Stimulated activated CD4-positive, alpha-beta T cell treated with anti-CD3 and anti-CD28 coated beads, TNF-alpha, amount 100 ng/mL, for 48 hours (primary cell): Measurements from ENCODE around the gene GLRX.

ENCODE experiments used
- DNase-seq, 3 donors: peaks; one replicate each; pipeline ENCODE4 v3.0.0-alpha.2; 2020; ENCODE audit warnings: low read depth in 3 of 3

Gene GLRX

DNA sequence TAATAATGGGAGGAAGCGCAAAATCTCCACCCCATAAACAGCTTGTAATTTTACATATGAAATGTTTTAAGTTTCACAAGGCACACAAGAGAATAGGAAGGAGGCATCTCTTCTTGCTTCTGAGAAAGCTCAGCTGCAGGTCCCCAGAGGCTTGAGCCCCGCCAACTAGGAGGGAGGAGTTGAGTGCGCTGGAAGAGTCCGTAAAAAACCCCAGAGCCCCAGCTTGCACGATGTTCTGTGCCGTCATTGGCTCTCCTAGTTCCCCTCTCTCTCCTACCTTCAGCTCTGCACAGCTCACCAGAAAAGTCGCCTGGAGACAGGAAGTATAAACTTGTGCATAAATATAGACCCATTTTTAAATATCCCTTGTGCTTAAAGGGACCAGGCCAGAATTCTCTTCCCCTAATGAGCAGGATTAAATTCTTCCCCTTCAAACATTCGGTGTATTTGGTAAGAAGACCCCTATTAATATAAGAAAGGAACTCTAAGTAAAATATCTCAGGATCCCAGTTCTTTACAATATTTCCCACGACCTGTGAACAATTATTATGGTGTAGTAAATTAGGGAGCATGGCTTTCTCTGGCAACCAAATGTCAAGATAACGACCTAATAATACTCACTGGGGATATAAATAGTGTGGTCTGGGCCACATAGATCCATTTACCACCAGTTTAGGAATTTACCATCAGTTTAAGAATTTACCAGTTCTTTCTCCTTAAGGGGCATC lies 13.7 kb downstream of the GLRX start:
- DNase-seq = peak; percentile 41 to 66 (median 55)

GRCh38 chr5:95808013-95808685 lies 14.4 kb downstream of the GLRX start:
- no peak for DNase-seq

DNA sequence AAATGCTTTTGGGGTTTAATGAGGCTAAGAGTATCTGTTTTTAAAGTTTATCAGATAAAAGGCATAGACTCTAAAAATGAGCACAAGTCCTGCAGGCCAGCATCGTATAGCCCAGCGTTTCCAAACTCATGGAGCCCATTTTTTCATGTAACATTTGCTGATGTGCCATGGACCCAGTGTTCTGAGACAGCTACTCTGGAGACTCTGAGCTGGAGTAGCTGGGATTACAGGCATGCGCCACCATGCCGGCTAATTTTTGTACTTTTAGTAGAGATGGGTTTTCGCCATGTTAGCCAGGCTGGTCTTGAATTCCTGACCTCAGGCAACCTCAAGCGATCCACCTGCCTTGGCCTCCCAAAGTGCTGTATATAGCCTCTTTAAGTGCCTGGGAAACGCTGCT lies 15.8 kb downstream of the GLRX start:
- DNase-seq = no peak

DNA sequence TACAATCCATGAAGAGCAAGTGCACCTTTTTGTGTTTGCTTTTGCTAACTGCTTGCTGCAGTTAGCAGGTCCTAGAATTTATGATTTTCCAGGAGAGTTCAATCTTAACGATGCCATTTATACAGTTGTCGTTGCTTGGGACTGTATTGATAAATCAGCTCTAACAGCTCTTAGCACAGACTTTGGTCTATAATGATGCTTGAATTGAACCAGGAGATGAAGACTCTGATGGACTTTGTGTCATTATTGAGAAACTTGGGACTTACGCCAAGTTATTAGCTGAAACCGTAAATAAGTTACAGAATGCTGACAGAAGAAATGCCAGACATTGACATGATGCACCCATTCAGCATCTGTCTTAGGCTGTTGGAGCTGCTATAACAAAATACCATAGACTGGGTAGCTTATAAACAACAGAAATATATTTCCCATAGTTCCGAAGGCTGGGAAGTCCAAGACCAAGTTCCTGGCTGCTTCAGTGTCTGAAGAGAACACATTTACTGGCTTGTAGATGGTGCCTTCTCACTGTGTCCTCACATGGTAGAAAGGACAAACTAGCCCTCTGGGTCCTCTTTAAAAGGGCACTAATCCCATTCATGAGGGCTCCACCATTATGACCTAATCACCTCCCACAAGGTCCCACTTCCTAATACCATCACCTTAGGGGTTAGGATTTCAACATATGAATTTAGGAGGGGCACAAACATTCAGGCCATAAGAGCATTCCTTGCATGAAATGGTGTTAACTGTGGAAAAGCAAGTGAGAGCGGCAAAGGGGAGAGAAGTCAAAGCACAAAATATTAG lies 17.6 kb downstream of the GLRX start:
- no peak for DNase-seq

DNA sequence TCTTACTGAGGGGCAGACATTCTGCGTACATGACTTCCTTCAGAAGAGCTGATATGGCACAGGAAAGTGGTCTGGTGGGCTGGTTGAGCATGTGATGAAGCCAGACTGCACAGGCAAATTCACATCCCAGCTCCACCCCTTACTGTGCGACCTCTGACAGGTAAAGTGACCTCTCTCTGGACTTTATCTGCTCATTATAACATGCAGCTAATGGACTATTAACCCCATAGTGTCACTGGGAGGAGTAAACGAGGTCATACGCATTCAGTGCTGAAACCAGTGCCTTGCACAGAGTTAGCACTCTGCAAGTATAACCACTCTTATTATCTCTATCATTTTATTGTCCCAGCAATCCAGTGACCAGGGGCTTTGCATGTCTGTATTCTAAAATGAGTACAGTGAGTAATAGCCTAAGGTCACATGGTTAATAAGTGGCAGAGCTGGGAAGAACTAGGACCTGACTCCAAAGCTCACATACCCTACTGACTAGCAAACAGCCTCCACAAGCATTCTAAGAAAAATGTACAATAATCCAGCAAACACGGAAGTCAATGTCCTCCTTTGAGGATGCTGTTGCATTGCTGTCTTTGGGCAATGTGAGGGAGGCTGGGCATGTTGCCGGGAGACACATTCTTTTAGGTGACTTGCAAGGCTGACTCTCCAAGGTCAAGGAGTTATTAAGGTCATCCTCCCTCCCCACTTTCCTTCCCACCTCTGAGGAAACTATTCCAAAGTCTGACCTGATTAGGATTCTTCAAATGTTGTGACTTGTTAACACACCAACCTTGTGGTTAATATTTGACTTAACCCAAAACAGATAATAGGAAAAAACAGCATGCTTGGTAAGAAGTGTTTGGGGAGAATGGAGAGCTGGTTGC lies 19.0 kb downstream of the GLRX start:
- no peak for DNase-seq

GRCh38 chr5:95801961-95802360 lies 20.6 kb downstream of the GLRX start:
- no peak for DNase-seq

DNA sequence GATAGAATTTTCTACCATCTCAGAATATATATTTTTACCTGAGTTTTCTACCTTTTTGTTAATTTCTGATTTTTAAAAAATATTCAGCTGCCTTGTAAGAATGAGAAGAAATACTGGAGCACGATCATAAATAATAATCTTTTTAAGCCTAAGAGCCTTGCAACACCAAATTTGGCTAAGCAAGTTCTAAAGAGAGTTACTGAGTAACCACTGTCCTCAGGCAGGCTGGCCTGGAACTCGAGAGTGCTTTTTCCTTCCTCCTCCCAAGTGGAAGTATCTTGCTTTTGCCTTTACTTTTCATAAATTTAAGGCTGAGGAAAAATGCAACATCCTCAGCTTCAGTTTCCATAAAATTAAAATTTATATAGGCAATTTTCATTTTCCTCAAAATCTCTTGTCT lies 21.0 kb downstream of the GLRX start:
- no peak for DNase-seq

GRCh38 chr5:95800553-95800952 lies 22.0 kb downstream of the GLRX start:
- DNase-seq = no peak

DNA sequence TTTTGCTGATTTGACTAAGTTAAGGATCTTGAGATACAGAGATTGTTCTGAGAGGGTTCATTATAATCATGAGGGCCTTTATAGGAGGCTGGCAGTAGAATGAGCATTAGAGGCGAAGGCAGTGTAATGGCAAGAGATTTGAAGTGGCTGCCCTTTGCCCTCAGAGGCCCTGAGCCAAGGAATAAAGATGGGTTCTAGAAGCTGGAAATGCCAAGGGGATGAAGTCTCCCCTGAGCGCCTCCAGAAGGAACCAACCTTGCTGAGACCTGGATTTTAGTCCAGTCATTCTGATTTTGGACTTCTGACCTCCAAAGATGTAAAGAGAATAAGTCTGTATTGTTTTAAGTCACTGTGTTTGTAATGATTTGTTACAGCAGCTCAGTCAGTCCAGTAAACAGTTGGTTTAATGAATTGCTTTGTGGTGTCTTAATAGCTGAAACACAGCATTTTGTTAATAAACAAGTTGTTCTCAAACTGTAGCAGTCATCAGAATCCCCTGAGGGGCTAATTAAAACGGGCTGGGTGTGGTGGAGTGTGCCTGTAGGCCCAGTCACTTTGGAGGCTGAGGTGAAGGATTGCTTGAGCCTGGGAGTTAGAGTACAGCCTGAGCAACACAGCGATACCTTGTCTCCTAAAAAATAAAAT lies 23.2 kb downstream of the GLRX start:
- DNase-seq = no peak

- DNase-seq = no peak
Measured at GRCh38 chr5:95798545-95798944, 24.0 kb downstream of the GLRX start.

DNA sequence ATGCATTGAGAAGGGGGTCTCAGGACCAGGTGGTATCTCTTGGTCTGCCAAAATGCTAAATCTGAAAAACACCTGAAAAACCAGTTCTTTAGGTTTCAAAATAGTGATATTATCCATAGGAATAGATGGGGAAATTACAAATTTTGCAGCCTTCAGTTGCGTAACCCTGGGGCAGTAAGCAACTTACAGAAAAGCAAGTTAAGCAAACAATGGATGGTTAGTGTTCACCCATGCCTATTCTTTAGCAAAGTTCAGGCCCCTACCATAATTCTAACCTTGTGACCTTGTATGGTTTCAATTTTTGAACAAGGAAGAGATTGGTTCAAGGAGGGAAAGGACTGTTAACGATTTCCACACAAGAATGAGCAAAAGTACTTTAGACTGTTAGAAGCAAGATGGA lies 24.5 kb downstream of the GLRX start:
- no peak for DNase-seq

GRCh38 chr5:95797301-95797700 lies 25.2 kb downstream of the GLRX start:
- DNase-seq = no peak

GRCh38 chr5:95794070-95794516 lies 28.4 kb downstream of the GLRX start:
- no peak for DNase-seq

- no peak for DNase-seq
Measured at GRCh38 chr5:95791751-95792150, 30.8 kb downstream of the GLRX start.

DNA sequence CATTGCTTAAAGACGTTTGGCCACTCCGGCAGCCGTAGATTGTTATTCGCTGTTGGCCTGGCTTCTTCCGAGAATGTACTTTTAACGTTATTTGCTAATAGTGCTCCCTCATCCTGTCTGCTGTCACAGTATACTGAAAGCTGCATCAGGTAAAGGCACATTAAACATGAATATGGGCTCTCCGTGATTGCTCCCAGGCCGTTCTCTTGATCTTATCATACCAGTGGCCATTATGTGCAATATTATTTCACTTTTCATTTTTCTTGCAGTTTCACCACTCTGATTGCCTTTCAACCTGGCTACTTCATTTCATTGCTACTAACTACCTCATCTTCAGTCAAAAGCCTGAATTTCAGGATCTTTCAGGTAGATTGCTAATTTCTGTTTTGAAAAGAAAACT lies 34.0 kb downstream of the GLRX start:
- no peak for DNase-seq

- DNase-seq = no peak
Measured at GRCh38 chr5:95786821-95787418, 35.6 kb downstream of the GLRX start.

DNA sequence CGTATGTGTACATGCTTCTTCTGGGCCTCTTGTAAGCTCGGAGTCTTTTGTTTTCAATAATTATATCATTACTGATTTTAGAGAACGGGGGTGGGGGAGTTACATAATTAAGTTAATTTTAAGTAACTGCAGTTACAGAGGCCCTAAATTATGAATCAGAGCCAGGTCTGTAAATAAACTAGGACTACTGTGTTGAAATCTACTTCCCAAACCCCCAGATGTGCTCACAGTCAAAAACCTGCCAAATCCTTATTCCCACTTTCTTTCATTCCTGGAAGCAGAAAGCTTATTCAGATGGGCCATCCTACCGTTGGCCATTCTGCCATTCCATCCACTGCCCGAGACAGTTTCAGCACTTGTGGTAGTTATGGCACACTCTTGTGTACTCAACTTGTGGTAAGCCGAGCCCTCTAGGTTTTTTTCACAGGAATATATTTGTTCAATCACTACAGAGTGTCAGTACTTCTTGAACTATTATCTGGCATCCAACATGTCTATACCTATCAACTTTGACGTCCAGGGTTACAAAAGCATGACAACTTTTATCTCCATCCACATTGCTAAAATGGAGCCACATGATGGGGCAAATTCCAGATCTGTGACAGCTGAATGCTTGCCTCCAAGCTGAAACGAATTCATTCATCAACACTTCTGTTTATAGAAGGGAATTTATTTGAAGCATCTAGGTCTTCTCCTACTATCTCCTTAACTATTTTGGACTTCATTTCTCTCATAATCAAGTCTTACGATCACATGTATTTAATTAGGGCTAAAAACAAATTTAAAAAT lies 37.8 kb downstream of the GLRX start:
- no peak for DNase-seq

DNA sequence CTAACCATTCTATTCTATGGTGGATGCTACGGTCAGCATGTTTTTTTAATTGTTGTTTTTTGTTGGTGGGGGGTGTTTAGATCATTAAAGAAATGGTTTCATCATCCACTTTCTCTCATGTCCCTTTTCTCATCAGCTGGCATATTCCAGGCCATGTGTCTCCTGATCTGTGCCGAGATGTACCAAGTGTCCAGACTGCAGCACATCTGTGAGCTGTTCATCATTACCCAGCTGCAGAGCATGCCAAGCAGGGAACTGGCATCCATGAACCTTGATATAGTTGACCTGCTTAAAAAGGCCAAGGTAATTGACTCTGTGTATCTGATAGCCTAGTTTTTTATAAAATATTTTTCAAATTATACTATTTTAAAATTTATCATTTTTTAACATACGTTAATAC lies 38.9 kb downstream of the GLRX start:
- DNase-seq = no peak

DNA sequence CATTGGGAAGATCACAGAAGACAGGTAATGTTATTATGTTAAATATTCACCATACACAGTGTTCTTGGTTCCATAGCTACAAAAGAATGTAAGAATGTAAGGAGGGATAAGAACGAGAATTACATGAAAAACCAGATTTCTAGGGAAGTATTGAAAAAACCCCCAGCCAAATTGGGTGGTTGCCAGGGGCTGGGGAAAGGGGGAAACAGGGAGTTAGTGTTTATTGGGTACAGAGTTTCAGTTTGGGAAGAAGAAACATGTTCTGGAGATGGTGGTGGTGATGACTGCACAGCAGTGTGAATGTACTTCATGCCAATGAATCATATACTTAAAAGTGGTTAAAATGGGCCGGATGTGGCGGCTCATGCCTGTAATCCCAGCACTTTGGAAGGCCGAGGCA lies 40.3 kb downstream of the GLRX start:
- no peak for DNase-seq

DNA sequence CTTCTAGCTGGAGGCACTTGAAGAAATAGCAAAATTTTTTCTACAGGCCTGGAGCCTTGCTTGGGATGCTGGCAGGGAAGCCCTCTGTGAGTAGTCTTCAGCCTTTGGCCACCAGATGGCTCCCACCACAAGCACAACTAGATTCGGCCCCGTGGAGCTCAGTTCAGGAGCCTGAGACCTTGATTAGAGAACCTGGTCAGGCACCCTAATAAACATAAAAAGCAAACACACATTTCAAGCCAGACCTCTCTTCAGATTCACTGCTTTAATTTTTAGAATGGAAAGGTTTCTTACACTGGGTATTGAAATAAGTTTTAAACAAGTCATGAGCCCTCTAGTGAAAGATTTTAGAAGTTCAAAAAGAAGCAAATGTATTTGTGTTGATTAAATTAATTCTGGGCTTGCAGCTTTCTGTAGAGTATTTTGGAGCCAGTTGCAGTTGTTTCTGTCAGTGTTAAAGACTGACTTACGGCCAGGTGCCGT lies 41.4 kb downstream of the GLRX start:
- peak; percentile 37 to 61 (median 53) for DNase-seq
